Stimulated activated CD4-positive, alpha-beta T cell treated with anti-CD3 and anti-CD28 coated beads, Interleukin-2, amount 100 ng/mL, for 48 hours (primary cell): ENCODE measurements around the gene ACBD6.
"Not testable (repeated sequence)": the region's sequence is repeated elsewhere in the genome, so short reads cannot be mapped to it uniquely, and the experiment has no call there.

Experiments
- DNase-seq, 2 donors: peaks; one replicate each; pipeline ENCODE4 v3.0.0-alpha.2; 2020

Gene ACBD6, protein sequence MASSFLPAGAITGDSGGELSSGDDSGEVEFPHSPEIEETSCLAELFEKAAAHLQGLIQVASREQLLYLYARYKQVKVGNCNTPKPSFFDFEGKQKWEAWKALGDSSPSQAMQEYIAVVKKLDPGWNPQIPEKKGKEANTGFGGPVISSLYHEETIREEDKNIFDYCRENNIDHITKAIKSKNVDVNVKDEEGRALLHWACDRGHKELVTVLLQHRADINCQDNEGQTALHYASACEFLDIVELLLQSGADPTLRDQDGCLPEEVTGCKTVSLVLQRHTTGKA

DNA sequence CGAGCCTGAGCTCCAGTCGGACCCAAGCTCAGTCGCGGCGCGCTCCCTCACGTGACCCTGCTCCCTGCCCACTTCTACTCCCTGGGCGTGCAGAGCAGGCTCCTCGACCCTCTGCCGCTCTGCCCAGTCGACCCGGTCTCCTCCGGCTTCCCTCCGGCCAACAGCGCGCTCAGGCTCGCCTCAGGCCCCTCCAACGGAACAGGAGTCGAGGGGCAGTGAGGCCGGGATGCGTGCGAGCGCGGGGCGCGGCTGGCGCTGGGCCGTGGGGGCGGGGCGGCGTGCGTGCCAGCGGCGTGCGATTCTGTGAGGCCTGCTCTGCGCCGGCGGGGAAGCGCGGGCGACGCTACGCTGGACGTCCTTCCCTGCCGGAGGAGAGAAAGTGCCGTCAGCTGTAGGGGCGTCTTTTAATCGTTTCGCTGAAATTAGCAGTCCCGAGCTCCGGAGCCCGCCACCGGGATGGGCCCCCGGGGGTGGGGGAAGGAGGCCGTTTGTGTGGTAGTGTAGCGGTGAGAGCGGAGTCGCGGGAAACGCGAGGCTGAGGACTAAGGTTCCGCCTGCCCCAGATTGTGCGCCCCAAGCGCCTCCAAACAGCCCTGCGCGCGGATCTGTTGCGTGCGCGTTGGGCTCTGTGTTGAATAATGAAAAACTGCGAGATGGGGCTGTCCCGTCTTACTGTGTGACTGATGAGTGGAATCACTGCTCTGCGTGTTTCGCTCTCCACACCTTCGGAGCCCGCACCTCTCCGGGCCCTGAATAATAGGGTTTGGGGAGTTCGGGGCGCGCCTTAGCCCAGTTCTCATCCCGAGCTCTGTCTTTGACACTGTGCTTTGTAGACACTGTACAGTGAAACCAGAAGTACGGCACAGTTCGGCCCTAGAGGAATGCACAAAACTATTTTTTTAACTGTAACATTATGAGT lies at the start of gene ACBD6:
Gene ACBD6, minus strand, starts transcription at position 217 of the 919 bp plus-strand sequence. CDS start 311 bp downstream, outside the sequence.
- DNase-seq = peak; percentile 79 to 82

DNA sequence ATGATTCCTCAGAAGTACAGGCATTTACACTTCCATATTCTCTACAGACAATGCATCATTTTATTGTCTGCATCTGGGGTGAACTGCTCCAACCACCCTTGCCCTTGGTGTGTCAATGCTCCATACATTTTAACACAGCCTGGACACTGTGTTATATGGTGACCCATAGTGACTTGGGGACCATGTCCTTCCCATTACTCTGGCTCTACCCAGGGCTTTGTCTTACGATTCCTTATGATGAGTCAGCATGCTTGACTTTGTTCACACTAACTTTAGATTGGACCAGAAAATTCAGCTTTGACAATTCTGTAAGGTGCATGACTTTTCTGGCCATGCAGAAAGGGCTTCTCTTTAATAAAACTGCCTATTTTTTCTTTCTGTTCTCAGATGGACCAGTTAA lies 49.6 kb upstream of the ACBD6 start:
- no peak for DNase-seq

DNA sequence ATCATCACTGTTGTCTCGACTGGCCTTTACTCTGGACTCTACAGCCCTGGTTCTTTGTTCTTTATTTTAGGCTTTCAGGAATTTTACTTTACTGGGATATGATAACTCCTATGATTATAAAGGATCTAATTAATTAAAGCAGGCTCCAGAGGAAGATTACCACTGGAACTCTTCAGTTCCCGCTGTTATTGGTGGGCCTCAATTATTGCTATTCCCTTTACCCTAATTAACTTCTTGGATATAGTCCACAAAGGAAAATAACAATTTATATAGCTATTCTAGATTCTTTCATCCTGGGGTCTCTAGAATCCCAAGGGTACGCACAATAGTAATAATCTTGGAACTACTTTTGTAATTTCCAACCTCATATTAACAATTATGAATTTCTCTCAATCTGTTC lies 47.9 kb upstream of the ACBD6 start:
- no peak for DNase-seq

DNA sequence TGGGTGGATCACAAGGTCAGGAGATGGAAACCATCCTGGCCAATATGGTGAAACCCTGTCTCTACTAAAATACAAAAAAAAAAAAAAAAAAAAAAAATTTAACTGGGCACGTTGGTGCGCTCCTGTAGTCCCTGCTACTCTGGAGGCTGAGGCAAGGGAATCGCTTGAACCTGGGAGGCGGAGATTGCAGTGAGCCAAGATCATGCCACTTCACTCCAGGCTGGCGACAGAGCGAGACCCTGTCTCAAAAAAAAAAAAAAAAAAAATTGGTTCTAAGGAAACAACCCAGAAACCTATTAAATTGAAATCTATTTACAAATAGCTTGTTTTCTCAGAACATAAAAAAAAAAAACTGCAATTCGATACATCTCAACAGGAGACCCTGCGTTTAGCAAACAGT lies 47.4 kb upstream of the ACBD6 start:
- DNase-seq = not testable (repeated sequence)

DNA sequence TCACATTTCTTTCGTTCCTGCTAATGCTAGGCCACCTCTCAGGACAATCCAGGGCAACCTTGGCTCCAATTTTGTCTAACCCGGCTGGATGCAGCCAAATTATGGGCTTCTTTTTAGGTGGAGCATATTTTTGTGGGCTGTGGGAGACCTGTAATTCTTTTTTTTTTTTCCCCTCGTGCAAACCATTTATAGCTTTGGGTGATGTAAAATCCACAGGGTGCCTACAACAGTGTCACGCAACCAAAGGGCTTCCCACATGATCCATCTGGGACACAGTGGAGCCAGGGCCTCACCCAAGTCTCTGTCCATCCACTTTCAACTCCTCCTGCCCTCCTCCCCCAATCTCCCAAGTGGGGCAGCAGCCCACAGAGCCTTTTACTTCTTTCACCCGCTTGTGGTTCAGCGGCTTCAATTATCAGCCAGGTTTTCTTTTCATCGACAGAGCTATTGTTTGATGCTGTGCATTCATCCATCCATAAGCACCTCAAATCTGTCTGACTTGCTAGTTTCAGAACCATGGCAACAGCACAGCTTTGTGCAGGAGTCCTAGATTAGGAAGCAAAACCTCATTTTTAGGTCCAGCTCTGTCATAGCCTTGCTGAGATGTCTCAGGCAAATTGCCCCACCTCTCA lies 46.4 kb upstream of the ACBD6 start:
- no peak for DNase-seq

DNA sequence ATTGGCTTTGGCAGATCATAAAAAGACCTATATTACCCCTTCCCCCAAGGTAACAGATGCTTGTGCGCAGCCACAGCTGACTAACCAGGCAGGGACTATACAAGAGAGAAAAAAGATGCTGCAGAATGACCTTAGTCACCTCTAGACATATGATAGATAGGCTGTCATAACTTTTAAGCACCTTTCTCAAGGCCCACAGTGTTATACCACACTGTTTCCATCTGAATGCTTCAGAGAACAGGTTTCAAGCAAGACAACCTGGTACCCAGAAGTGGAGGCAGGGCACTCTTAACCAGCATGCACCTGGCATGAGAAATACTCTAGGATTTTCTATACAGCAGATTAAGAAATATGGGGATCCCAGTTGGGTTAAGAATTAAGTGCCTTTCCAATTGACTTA lies 43.6 kb upstream of the ACBD6 start:
- DNase-seq = no peak

DNA sequence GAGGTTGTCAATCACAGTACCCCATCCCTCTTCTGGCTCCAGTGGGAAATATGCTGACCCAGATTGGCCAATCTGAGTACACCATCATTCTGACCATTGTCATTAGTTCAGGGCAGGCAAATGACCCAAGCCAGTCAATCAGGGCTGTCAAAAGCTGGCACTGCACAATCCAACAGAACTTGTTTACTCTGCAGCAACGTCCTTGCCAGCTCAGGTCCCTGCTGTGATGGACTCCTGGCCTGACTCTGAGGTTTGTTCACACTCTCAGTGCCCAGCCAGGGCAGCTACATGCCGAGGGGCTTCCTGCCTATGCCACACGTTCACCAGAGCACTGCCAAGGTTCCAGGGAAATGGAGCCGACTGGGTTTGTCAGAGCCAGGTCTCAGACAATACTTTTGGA lies 41.7 kb upstream of the ACBD6 start:
- no peak for DNase-seq

DNA sequence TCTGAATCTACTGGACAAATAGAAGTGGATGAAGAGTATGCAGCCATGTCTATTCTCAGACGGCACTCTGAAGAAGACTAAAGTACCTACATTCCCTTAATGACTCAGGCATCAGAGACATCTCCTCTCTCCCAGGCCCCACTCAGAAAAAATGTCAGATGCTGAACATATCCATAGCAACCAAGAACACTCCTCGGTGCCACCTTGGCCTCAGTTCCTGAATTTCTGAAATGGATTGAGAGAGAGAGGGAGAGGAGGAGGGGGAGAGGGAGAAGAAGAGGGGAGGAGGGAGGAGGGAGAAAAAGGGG lies 40.4 kb upstream of the ACBD6 start:
- DNase-seq = no peak

DNA sequence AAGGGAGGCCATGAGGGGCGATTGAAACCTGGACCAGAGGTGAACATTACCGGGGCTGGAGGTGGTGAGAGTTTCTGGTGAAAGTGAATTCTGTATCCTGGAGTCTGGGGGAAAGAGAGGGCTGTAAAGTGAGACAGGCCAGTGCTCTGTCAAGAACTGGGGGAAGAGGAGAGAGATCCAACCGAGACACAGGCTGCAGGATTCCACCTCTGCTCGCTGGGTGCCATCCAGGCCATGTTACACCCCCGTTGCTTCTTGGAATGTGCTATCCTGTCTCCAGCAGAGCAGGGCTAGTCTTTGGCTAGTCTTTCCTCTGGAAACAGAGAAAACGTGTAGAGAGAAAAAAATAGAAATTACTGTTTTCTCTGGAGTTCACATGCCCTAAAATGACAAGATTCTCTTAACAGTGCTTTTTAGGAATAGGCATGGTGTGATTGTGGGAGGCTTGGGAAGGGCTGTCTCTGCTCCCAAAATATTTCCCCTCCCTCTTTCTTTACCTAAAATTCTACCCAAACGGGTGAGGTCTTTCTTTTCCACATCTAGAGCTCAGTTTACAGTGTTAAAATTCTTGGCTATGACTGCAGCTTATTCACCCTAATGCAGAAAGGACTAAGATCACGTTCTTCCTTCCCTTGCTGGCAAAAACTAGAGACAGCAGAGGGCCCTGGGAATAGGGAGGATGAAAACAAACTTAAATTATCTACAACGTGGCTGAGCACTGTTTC lies 39.9 kb upstream of the ACBD6 start:
- DNase-seq = no peak

DNA sequence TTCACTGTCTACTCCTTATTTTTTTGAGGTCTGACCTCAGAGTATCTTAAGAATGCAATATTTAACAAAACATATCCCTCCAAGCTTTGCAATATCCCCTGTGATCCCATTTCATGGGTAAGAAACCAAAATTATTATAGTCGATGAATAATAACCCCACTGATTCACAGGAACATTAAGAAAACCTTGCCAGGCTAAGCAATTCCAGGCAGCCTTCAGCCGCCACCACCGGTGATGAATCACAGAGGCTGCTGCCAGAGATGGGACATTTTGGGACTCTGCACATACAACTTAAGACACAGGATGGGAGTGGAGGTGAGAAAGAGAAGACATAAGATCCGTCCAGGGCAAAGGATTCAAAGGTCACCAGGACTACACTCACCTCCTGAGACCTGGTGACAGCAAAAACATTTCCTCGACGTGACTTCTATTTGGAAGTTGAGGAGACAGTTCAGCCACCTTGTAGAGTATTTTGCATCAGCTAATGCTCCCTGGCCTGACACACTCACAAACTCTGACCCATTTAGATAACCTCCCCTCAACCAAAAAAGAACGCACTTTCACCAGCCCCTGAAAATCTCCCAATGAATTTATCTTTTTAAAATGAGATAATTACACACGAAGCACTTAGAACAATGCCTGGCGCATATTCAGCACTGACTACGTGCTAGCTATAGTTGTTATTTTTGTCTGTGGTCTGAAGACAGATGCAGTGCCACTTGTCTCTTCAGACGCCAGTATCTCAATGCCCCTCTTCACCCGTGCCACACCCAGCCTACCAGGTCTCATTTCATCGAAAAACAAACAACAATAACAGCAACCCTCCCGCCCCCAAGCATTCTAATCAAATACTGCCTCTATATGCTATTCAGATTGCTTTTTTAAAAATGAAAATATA lies 38.6 kb upstream of the ACBD6 start:
- no peak for DNase-seq

DNA sequence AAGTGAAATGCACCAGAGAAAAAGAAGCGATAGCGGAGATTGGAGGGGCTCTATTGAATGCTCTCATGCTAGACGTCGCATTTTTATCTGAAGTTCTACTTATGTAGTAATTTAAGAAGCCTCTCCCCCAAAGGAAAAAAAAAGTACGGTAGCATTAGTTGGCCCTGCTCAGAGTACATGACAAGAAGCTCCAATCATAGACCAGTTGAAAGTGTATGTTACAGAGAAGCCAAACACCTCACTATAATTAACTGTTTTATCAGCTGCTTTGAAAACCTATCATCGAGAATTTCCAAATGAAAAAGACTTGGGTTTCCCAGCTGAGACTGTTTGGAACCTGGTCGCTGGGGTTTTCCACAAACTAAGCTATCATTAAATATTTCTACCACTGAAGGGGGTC lies 36.8 kb upstream of the ACBD6 start:
- no peak for DNase-seq

DNA sequence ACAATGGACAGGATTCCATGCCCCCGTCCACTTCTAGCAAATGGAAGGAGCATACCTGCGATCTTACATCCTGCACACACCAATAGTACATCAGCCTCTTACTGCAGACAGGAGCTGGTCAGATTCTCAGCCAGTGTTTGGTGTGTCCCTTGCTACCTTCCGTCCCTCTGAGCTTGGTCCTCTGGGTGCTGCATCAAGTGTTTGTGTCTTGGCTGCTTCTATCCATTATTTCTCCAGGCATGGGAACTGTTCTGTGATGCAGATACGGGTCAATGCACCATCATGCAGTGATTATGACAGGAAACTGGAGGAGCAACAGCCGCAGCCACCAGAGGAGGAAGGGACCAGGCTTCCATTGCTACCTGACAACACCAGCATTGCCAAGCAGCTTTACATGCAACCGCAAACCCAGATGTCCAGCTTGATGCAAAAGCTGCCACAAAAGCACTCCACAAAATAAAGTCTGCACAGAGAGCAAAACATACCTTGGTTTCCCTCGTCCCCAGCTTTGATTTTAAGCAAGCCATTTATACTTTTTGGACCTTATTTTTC lies 34.5 kb upstream of the ACBD6 start:
- no peak for DNase-seq

DNA sequence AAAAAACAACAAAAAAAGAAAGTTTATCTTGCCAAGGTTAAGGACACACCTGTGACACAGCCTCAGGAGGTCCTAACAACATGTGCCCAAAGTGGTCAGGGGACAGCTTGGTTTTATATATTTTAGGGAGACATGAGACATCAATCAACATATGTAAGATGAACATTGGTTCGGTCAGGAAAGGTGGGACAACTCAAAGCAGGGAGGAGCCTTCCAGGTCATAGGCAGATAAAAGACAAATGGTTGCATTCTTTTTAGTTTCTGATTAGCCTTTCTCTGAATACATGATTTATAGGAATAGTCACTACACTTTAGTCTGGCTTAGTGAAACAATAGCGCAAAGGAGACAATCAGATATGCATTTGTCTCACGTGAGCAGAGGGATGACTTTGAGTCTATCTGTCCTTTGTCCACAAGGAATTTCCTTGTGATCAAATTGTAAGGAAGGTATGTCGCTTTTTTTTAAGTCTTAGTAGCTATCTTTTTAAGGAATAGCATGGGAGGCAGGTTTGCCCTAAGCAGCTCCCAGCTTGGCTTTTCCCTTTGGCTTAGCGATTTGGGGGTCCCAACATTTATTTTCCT lies 33.1 kb upstream of the ACBD6 start:
- DNase-seq = no peak

DNA sequence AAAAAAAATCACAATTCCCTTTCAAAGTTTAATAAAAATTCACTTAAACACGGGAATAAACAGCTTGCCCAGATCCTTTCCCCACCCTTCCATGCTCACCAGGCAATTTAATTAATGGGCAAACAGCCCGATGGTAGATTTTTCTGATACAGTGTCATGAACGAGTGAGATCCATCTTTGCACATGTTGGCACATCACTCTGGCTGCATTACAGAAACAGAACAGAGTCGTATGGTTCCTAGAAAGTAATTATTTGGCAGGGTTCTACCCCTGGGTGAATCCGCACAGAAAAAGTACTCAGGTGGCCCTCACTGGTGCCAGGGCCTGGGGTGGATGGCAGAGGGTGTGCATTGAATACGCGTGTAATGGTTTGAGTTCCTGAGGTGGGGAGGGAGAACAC lies 31.8 kb upstream of the ACBD6 start:
- DNase-seq = no peak

DNA sequence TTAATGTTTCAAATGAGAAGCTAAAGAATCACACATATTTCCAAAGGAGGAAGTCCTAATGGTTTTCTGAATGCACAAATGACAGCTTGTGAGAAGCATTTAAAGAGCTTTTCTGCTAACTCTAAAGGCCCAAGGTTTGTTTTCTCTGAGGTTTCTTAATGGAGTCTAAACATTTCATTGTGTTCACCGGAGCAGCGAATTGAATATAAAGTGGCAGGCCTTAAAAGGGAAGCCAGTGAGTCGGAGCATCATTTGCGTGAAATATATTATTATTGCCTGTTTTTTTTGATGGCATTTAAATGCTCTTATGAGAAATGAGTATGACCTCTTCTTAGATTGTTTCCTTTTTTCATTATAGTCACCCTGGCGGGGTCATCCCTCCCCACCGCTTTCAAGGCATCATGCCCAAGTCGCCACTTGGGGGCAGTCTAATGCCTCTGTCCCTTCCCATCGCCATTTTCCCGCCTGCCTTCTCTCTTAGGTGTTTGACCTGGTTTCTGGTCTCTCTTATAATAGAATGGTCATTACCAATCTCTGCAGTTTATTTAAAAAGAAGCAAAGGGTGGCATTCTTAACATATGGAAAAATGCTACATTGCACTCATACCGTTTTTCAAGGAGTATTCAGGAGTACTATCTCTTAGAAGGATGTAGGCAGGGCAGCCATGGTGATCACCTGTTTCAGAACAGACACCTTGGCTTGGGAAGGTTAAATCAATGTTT lies 31.1 kb upstream of the ACBD6 start:
- DNase-seq = peak; percentile 68 to 71

DNA sequence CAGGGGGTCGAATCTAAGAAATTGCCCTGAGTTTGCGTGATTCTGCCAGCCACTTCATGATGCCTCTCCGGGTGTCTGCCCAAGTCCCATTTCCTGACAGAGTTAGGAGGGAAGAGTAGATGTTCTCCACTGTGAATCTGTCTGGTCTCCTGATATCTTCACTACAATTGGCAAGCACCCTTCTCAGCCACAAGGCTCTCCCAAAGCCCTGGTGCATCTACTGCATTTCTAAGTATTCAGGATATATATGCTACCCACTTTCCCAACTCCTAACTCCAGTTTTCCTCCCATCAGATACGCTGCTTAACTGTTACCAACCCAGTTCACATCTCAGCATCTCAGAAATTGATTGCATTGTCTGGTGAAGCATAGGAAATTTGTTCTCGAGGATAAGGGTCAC lies 30.5 kb upstream of the ACBD6 start:
- DNase-seq = no peak

DNA sequence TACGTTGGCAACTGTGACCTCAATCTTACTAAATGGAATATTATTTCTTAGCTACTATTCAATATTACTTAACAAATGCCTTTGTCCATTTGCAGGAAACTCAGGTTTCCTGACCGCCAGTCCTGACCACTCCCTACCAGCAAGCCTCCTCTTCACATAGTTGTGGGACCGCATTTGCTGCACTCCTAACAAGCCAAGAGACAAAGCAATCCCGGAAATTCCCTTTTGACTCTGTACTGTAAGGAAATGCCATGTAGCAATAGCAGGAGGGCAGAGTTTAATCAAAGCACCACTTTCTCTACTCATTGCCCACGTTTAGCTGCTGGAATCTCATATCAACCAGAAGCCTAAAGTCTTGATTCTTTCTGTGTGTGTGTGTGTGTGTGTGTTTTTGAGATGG lies 28.1 kb upstream of the ACBD6 start:
- DNase-seq = no peak

DNA sequence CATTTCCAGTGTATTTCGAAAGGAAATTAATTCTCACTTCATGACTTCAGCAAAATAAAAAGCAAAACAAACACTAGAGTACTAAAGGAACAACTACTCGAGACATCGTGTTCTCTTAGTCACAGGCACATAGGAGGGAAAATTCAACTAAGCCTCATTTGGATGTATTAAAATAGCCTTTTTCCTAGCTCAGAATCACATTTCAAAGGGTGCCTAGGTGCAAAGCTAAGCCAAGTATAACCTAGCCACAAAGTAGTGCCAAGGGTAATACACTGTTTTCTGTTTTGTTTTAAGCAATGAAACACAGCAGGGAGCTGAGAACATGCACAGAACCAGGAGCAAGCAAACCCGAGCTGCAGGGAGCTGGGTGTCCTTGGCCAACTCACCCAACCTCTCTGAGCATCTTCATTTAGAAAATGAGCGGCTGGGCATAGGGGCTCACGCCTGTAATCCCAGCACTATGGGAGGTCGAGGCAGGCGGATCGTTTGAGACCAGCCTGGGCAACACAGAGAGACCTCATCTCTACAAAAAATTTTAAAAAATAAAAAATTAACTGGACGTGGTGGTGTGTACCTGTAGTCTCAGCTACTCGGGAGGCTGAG lies 26.6 kb upstream of the ACBD6 start:
- no peak for DNase-seq

DNA sequence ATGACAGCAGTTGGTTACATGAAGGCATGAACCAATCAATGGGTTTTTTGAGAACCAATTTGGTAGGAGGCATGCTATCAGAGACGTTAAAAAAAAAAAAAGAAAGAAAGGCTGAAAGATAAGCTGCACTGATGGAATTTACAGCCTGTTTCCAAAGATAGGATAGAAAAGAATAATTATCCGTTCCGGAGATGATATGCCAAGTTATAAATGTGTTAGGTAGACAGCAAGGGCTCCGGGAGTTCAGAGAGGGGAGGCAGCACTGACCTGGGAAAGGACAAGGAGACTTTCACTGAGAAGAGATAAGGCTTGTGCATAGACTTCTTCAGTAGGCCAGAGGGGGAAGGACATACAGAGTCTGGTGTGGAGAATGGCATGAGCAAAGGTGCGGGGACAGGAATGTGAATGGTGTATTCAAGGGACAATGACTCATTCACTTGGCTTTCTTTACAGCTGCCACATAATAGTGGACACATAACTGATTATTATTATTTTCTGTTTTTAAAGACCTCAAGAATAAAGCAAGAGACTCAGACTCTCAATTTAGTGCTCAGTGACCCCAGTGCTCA lies 24.8 kb upstream of the ACBD6 start:
- no peak for DNase-seq

DNA sequence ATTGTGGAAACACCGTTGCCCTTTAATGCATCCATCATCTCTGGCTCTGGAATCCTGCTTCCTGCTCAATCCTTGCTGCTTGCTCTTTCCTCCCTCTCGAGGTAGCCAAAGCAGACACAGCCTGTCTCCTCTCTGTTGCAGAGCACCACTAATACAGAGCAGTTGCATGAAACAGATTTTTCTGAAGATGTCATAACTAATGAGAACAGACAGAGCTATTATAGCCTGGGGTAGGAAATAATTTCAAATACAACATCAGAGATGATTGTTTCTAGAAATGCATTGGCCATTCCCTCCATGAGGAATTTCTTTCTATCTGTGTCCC lies 23.3 kb upstream of the ACBD6 start:
- no peak for DNase-seq
